IPS-NIHi11 (cell line): ENCODE results near the gene PEX5.
"Not testable (repeated sequence)": the region's sequence is repeated elsewhere in the genome, so short reads cannot be mapped to it uniquely, and the experiment has no call there.

Source experiments
- DNase-seq: peaks from one replicate; pipeline ENCODE4 v3.0.0; 2012; ENCODE audit warnings: mixed read lengths, low spot score

Gene PEX5

GRCh38 chr12:7213745-7214144 is 24.3 kb downstream of the PEX5 start:
- not testable (repeated sequence) for DNase-seq

DNA sequence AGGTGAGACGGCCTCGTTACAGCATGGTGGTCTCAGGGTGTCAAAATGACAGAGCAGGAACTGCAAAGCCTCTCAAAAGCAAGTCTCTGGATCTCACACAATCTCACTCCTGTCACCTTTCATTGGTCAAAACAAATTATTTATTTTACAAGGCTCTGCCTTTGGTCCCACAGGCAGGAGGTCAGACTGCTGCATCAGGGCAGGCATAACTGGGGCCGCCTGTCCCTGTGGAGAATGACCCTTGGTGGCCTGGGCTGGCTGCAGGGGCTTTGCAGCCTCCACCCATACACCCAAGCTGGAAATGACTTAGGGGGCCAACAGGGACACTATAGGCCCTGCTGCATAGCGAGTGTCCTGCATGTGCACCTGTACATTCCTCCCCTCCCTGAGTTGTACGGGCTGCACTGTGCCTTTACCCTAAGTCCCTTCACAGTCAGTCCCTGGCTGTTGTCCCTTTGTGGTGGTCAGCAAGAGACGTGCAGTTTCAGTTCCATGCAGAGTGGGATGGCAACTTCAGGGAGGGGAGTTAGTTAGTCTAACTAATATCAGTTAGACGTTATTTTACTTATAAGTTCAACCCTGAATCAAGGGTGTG is 28.1 kb downstream of the PEX5 start:
- DNase-seq, result no peak

- peak; percentile 80 for DNase-seq
Observed at GRCh38 chr12:7219599-7220243, 30.2 kb downstream of the PEX5 start.

- DNase-seq, result no peak
Observed at GRCh38 chr12:7221486-7221885, 32.0 kb downstream of the PEX5 start.

DNA sequence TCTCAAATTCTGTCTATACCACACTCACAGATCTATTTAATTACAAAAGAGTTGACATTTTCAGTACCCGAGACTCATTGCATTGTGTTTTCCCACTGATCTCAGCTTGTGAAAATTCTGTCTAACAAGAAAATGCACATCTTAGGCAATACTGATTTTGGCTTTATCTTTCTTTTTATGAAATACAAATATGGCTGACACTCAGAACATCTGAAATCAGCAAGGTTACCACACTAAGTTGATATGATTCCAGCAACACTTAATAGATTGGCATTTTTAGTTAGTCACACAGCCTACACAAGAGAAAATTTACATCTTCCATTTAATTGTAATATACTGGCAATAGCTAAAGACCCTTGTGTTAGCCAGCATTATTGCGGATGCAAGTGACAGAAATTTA is 40.3 kb downstream of the PEX5 start:
- no peak for DNase-seq

DNA sequence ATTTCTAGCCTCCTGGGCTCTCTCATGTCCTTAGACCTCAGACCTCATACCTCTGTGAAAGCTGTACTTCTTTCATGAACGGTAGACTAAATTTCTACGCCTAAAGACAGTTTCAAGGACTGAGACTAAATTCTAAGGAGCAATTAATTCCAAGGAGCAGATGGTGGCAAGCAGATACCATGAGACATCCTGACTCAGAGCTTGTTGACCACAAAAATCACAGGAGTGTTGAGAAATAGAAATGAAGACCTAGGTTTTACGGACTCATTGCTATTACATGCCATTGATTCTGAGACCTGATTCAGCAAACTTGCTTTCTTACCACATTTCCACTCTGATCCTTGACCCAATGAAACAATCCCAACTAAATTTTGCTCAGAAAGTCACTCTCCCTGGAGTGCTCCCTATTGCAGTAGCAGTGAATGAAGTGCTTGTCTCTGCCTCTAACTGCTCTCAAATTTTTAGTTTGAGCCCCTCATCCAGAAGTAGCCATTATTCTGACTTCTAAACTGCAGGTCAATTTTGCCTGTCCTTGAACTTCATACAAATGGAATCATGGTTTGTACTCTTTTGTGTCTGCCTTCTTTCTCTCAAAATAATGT is 52.0 kb downstream of the PEX5 start:
- no peak for DNase-seq

GRCh38 chr12:7242176-7243101 is 53.0 kb downstream of the PEX5 start:
- no peak for DNase-seq

- DNase-seq, result not testable (repeated sequence)
Observed at GRCh38 chr12:7251328-7251996, 62.0 kb downstream of the PEX5 start.

DNA sequence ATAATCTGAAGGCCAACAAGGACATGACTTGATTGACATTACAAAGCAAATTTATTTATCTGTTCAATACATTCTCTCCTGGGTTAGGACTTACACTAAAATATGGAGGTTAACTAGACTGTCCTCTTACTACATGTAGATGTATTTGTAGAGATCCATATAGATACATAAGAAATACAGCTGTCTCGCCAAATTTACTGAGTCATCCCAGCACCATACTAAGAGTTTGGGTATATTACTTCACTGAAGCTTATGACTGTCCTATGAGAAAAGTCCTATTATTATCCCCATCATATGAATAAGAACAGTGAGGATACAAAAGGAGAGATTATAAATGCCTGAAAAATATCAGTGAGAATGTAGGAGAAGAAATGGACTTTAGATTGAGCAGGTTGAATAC is 69.6 kb downstream of the PEX5 start:
- no peak for DNase-seq
